Measurements from ENCODE around the gene DEPDC4. TPM values are rescaled to one million over a fixed set of nuclear protein-coding genes. Genes with fewer than 3 reads are reported as not detected.
"Not testable (repeated sequence)": the region's sequence is repeated elsewhere in the genome, so short reads cannot be mapped to it uniquely, and the experiment has no call there.

DEPDC4 gene
- total RNA-seq, 4 donors from 2014 or later, result not detected

DNA sequence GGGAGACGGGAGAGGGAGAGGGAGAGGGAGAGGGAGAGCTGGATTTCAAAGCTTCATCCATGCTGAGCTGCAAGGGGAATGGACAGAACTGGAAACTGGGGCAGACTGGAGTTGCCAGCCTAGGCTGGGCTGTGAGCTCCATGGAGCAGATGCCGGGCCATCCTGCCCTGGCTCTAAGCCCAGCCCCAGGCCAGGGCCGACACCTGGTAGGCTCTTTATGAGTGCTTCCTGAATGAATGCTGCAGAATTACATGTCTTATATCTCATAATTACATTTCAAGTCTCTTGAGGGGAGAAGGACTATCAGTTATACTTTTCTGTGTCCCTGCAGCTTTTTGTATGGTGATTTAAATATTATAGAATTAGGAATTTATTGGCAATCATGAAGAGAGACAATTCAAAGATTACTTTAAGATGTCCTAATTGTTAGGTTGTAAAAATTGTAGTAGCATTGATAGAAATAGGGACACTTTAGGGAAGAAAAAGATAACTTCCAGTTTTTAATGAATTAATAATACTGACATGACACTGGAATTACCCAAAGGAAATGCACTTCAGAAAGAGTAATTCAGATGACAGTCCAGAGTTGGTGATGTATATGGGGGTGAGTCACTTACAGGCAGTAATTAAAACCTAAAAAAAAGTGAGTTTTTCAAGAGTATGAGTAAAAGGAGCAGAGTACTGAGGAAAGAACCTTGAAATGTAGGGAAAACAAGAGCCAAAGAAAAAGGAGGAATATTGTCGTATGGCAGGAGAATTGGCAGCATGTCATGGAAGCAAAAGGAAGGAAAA, 29.1 kb upstream of the DEPDC4 start:
- no peak overlapping the region for H3K4me3 ChIP-seq (ENCODE audit: low read depth, poor library complexity, severe bottlenecking)
- intact Hi-C loops (cut with DNase I; ENCODE audit: low total_unique reads), result no loop called here
- no peak for TF ChIP-seq POLR2A (IDR thresholded peaks at IDR 0.05)
- TF ChIP-seq, protein P1, sequence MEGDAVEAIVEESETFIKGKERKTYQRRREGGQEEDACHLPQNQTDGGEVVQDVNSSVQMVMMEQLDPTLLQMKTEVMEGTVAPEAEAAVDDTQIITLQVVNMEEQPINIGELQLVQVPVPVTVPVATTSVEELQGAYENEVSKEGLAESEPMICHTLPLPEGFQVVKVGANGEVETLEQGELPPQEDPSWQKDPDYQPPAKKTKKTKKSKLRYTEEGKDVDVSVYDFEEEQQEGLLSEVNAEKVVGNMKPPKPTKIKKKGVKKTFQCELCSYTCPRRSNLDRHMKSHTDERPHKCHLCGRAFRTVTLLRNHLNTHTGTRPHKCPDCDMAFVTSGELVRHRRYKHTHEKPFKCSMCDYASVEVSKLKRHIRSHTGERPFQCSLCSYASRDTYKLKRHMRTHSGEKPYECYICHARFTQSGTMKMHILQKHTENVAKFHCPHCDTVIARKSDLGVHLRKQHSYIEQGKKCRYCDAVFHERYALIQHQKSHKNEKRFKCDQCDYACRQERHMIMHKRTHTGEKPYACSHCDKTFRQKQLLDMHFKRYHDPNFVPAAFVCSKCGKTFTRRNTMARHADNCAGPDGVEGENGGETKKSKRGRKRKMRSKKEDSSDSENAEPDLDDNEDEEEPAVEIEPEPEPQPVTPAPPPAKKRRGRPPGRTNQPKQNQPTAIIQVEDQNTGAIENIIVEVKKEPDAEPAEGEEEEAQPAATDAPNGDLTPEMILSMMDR (IDR thresholded peaks at IDR 0.05), result no peak
- DNase-seq (ENCODE audit: low spot score in 2 of 2), result no peak
- 74 to 78% methylated on average over 3 to 4 of the region's 4 CpGs for WGBS, 2 donors

DNA sequence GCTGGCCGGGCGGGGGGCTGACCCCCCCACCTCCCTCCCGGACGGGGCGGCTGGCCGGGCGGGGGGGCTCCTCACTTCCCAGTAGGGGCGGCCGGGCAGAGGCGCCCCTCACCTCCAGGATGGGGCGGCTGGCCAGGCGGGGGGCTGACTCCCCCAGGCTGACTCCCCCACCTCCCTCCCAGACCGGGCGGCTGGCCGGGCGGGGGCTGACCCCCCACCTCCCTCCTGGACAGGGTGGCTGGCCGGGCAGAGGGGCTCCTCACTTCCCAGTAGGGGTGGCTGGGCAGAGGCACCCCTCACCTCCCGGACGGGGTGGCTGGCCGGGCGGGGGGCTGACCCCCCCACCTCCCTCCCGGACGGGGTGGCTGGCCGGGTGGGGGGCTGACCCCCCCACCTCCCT, 27.5 kb upstream of the DEPDC4 start:
- DNase-seq (ENCODE audit: low spot score in 2 of 2); intact Hi-C loops (cut with DNase I; ENCODE audit: low total_unique reads); H3K4me3 ChIP-seq (ENCODE audit: low read depth, poor library complexity, severe bottlenecking): not testable (repeated sequence)
- no CpG with 5 or more reads among the region's 24 CpGs for WGBS, 2 donors

GRCh38 chr12:100293017-100293416, 26.1 kb upstream of the DEPDC4 start:
- 43 to 57% methylated on average over 1 of the region's 1 CpG for WGBS, 2 donors
- TF ChIP-seq POLR2A (IDR thresholded peaks at IDR 0.05), result no peak
- TF ChIP-seq, protein P1 (IDR thresholded peaks at IDR 0.05), result no peak
- no peak overlapping the region for H3K4me3 ChIP-seq (ENCODE audit: low read depth, poor library complexity, severe bottlenecking)
- intact Hi-C loops (cut with DNase I; ENCODE audit: low total_unique reads), result no loop called here
- no peak for DNase-seq (ENCODE audit: low spot score in 2 of 2)

GRCh38 chr12:100290016-100290415, 23.1 kb upstream of the DEPDC4 start:
- intact Hi-C loops (cut with DNase I; ENCODE audit: low total_unique reads), result no loop called here
- DNase-seq (ENCODE audit: low spot score in 2 of 2), result no peak
- 78 to 83% methylated on average over 3 of the region's 3 CpGs for WGBS, 2 donors
- TF ChIP-seq POLR2A (IDR thresholded peaks at IDR 0.05), result no peak
- TF ChIP-seq, protein P1 (IDR thresholded peaks at IDR 0.05), result no peak
- no peak overlapping the region for H3K4me3 ChIP-seq (ENCODE audit: low read depth, poor library complexity, severe bottlenecking)

GRCh38 chr12:100289038-100289437, 22.2 kb upstream of the DEPDC4 start:
- intact Hi-C loops (cut with DNase I; ENCODE audit: low total_unique reads), result no loop called here
- no peak overlapping the region for H3K4me3 ChIP-seq (ENCODE audit: low read depth, poor library complexity, severe bottlenecking)
- DNase-seq (ENCODE audit: low spot score in 2 of 2), result no peak
- TF ChIP-seq POLR2A (IDR thresholded peaks at IDR 0.05), result no peak
- TF ChIP-seq, protein P1 (IDR thresholded peaks at IDR 0.05), result no peak
- 91 to 92% methylated on average over 5 of the region's 5 CpGs for WGBS, 2 donors

GRCh38 chr12:100284556-100284955, 17.7 kb upstream of the DEPDC4 start:
- 93 to 98% methylated on average over 12 of the region's 12 CpGs for WGBS, 2 donors
- H3K4me3 ChIP-seq (ENCODE audit: low read depth, poor library complexity, severe bottlenecking); DNase-seq (ENCODE audit: low spot score in 2 of 2); intact Hi-C loops (cut with DNase I; ENCODE audit: low total_unique reads): not testable (repeated sequence)
